ENCODE results near the gene LFNG.

The LFNG gene

DNA sequence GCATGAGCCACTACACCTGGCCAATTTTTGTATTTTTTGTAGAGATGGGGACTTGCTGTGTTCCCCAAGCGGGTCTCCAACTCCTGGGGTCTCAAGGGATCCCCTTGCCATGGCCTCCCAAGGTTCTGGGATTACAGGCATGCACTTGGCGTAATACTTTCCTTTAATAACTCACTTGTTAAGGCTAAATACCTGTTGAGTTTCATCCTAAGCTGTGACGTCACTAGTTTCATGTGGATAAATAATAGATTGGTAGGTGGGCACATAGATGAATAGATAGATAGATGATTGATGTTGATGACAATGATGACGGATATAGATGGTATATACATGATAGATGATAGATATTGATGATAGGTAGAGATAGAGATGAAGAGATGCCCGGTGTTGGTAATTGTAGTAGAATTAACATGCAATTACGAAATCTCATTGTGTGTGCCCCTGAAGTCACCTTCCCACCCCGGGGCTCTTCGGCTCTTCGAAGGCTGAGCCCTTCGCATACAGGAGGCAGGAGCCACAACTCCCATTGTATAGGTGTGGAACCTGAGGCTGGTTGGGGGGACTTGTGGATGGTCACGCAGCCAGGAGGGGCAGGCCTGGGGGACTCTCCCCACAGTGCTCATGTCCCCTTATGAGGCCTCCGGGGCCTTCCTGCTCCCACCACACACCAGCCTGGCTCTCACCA, 45.9 kb upstream of the LFNG start:
- H3K9me3 Mint-ChIP-seq, result no peaks in the 10 kb centered on the region
- H3K4me1 Mint-ChIP-seq, result peaks cover 34% of the 10 kb centered on the region
- peaks cover 9% of the 10 kb centered on the region for H3K27me3 Mint-ChIP-seq (ENCODE audit: low read depth, poor library complexity)
- no peak overlapping the region for H3K4me3 Mint-ChIP-seq
- H3K27ac Mint-ChIP-seq, result no peak overlapping the region
- DNase-seq, result no peak
- H3K36me3 Mint-ChIP-seq (ENCODE audit: low read depth), result no peaks in the 10 kb centered on the region
- TF ChIP-seq, protein P1, sequence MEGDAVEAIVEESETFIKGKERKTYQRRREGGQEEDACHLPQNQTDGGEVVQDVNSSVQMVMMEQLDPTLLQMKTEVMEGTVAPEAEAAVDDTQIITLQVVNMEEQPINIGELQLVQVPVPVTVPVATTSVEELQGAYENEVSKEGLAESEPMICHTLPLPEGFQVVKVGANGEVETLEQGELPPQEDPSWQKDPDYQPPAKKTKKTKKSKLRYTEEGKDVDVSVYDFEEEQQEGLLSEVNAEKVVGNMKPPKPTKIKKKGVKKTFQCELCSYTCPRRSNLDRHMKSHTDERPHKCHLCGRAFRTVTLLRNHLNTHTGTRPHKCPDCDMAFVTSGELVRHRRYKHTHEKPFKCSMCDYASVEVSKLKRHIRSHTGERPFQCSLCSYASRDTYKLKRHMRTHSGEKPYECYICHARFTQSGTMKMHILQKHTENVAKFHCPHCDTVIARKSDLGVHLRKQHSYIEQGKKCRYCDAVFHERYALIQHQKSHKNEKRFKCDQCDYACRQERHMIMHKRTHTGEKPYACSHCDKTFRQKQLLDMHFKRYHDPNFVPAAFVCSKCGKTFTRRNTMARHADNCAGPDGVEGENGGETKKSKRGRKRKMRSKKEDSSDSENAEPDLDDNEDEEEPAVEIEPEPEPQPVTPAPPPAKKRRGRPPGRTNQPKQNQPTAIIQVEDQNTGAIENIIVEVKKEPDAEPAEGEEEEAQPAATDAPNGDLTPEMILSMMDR (IDR thresholded peaks at IDR 0.05), result no peak

DNA sequence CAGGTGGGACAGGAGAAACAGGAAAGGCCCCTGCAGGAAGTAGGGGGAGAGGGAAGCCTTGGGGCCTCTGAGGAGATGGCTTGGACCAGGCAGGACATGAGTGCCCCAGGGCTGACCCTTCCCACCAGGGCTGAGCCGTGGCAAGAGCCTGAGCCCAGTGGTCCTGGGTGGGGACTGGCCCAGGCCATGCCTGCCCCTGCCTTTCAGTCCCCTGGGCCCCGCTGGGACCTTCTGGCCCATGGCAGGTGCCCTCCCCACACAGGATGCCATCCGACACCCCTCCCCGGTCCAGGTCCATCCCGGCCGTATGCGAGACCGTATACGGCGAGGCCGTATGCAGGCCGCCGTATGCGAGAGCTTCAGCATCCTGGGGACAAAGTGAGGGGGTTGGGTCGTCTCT, 45.4 kb upstream of the LFNG start:
- Mint-ChIP-seq H3K9me3 (no peaks in the 10 kb centered on the region), H3K36me3 (ENCODE audit: low read depth) (no peaks in the 10 kb centered on the region), H3K4me1 (peaks cover 39% of the 10 kb centered on the region), H3K27ac (no peak overlapping the region), H3K27me3 (ENCODE audit: low read depth, poor library complexity) (peaks cover 4% of the 10 kb centered on the region), H3K4me3 (no peak overlapping the region)
- TF ChIP-seq, protein P1 (IDR thresholded peaks at IDR 0.05), result no peak
- no peak for DNase-seq

GRCh38 chr7:2474813-2475677, 44.5 kb upstream of the LFNG start:
- no peak for DNase-seq
- no peak overlapping the region for H3K4me3 Mint-ChIP-seq
- H3K36me3 Mint-ChIP-seq (ENCODE audit: low read depth), result no peaks in the 10 kb centered on the region
- H3K9me3 Mint-ChIP-seq, result no peaks in the 10 kb centered on the region
- H3K27me3 Mint-ChIP-seq (ENCODE audit: low read depth, poor library complexity), result no peaks in the 10 kb centered on the region
- peaks cover 37% of the 10 kb centered on the region for H3K4me1 Mint-ChIP-seq
- H3K27ac Mint-ChIP-seq, result no peak overlapping the region
- TF ChIP-seq, protein P1 (IDR thresholded peaks at IDR 0.05), result no peak

- Mint-ChIP-seq H3K9me3 (no peaks in the 10 kb centered on the region), H3K4me3 (no peak overlapping the region)
- no peak for DNase-seq
These were observed 43.9 kb upstream of the LFNG start for GRCh38 chr7:2475678-2476015.

GRCh38 chr7:2476298-2476697, 43.3 kb upstream of the LFNG start, which contains the start of gene GRIFIN:
TSS of gene GRIFIN (minus strand) at chr7:2476398. CDS start at chr7:2476383, 15 bp downstream.
- Mint-ChIP-seq H3K4me3 (no peak within 1 kb of the TSS), H3K4me1 (peaks cover 36% of the 10 kb centered on the region), H3K27me3 (ENCODE audit: low read depth, poor library complexity) (no peaks in the 10 kb centered on the region), H3K36me3 (ENCODE audit: low read depth) (no peaks in the 10 kb centered on the region), H3K27ac (no peak within 1 kb of the TSS), H3K9me3 (no peaks in the 10 kb centered on the region)
- DNase-seq, result no peak
- TF ChIP-seq, protein P1 (IDR thresholded peaks at IDR 0.05), result no peak

More at GRCh38 chr7:2475678-2476015, 43.9 kb upstream of the LFNG start:
- H3K27me3 Mint-ChIP-seq (ENCODE audit: low read depth, poor library complexity), result no peaks in the 10 kb centered on the region
- TF ChIP-seq, protein P1 (IDR thresholded peaks at IDR 0.05), result no peak
- no peak overlapping the region for H3K27ac Mint-ChIP-seq
- peaks cover 35% of the 10 kb centered on the region for H3K4me1 Mint-ChIP-seq
- H3K36me3 Mint-ChIP-seq (ENCODE audit: low read depth), result no peaks in the 10 kb centered on the region

Data from nephron progenitor cell (in vitro differentiated cells).